ENCODE measurements around the gene NEU4. TPM values are rescaled to one million over a fixed set of nuclear protein-coding genes. Genes with fewer than 3 reads are reported as not detected.
A peak's percentile ranks its signal among the peaks of the same experiment; 100 is the strongest.
"Not testable (repeated sequence)": the region's sequence is repeated elsewhere in the genome, so short reads cannot be mapped to it uniquely, and the experiment has no call there.

Gene NEU4
- total RNA-seq, 2 experiments from 2014 or later: 0.20 TPM; not detected in 1

GRCh38 chr2:241798631-241799521, 10.1 kb upstream of the NEU4 start:
- DNase-seq: no peak
- no peaks in the 10 kb centered on the region for H3K9me3 Mint-ChIP-seq
- no peaks in the 10 kb centered on the region for H3K36me3 Mint-ChIP-seq
- H3K4me1 Mint-ChIP-seq: peaks cover 3% of the 10 kb centered on the region
- POLR2A ChIA-PET: no interaction called here
- no peak overlapping the region for H3K27ac Mint-ChIP-seq
- no peak for ATAC-seq (ENCODE audit: low read depth)
- H3K4me3 Mint-ChIP-seq: no peak overlapping the region
- peaks cover 3% of the 10 kb centered on the region for H3K27me3 Mint-ChIP-seq

GRCh38 chr2:241799522-241800197, 9.3 kb upstream of the NEU4 start:
- Mint-ChIP-seq H3K4me1 (peaks cover 5% of the 10 kb centered on the region), H3K36me3 (no peaks in the 10 kb centered on the region), H3K9me3 (no peaks in the 10 kb centered on the region), H3K27ac (no peak overlapping the region), H3K4me3 (no peak overlapping the region), H3K27me3 (peaks cover 3% of the 10 kb centered on the region)
- POLR2A ChIA-PET: no interaction called here
- DNase-seq (no peak), ATAC-seq (ENCODE audit: low read depth) (no peak)

- POLR2A ChIA-PET; DNase-seq; H3K27ac Mint-ChIP-seq; H3K27me3 Mint-ChIP-seq; H3K36me3 Mint-ChIP-seq; H3K4me1 Mint-ChIP-seq; H3K9me3 Mint-ChIP-seq; H3K4me3 Mint-ChIP-seq; ATAC-seq (ENCODE audit: low read depth): not testable (repeated sequence)
Measured at GRCh38 chr2:241800198-241800903, 8.6 kb upstream of the NEU4 start.

- H3K4me1 Mint-ChIP-seq: peaks cover 8% of the 10 kb centered on the region
- no peaks in the 10 kb centered on the region for H3K9me3 Mint-ChIP-seq
- POLR2A ChIA-PET: no interaction called here
Measured at GRCh38 chr2:241801611-241802420, 7.2 kb upstream of the NEU4 start.

DNA sequence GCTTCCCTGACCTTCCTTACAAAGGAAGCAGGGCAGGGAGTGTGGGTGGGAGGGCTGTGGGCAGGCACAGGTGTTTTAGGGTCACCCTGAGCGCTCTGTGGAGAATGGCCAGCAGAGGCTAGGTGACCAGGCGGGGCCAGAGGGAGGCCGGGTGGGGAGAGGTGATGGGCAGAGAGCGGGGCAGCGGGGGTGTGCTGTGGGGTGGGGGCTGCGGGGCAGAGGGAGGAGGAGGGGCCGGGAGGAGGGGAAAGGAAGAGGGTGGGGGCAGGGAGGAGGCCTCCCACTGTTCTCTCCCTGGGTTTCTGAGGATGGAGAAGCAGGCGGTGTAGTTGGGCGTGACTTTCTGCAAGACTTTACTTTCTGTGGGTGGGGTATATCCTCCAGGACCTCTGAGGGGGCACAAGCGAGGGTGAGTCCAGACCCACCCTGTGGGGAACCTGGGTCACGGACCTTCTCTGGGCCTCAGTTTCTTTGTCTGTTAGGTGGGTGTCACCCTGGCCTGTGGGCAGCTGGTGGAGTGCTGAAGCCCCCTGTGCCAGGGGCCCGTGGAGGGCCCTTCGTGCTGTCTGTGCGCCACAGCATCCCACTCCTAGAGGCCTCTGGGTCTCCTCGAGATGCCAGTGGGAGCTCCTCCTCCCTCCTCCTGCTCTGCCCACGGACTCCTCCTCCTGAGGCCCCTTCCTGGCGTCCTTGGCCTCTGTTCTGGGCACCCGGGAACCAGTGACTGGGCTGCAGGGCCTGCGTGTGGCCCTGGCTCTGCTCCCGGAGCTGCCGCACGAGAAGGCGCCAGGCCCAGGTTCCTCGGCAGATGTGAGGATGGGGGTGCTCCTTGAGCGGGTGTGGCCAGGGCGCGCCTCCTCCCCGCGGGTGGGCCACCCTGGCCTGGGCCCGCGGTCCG, 6.3 kb upstream of the NEU4 start:
- POLR2A ChIA-PET: interaction anchor here (0.9 kb wide), 1 partner anchor 63 kb away, joined by 3 read pairs; no protein-coding TSS in a partner anchor
- H3K4me3 Mint-ChIP-seq: no peak overlapping the region
- no peak overlapping the region for H3K27ac Mint-ChIP-seq
- no peaks in the 10 kb centered on the region for H3K9me3 Mint-ChIP-seq
- DNase-seq (peak; percentile 31), ATAC-seq (ENCODE audit: low read depth) (no peak)
- H3K27me3 Mint-ChIP-seq: peaks cover 2% of the 10 kb centered on the region
- peaks cover 8% of the 10 kb centered on the region for H3K4me1 Mint-ChIP-seq
- no peaks in the 10 kb centered on the region for H3K36me3 Mint-ChIP-seq

More at GRCh38 chr2:241801611-241802420, 7.2 kb upstream of the NEU4 start:
- ATAC-seq (ENCODE audit: low read depth) (no peak), DNase-seq (peak; percentile 32)
- H3K27ac Mint-ChIP-seq: no peak overlapping the region
- no peaks in the 10 kb centered on the region for H3K36me3 Mint-ChIP-seq
- H3K4me3 Mint-ChIP-seq: no peak overlapping the region
- peaks cover 3% of the 10 kb centered on the region for H3K27me3 Mint-ChIP-seq

DNA sequence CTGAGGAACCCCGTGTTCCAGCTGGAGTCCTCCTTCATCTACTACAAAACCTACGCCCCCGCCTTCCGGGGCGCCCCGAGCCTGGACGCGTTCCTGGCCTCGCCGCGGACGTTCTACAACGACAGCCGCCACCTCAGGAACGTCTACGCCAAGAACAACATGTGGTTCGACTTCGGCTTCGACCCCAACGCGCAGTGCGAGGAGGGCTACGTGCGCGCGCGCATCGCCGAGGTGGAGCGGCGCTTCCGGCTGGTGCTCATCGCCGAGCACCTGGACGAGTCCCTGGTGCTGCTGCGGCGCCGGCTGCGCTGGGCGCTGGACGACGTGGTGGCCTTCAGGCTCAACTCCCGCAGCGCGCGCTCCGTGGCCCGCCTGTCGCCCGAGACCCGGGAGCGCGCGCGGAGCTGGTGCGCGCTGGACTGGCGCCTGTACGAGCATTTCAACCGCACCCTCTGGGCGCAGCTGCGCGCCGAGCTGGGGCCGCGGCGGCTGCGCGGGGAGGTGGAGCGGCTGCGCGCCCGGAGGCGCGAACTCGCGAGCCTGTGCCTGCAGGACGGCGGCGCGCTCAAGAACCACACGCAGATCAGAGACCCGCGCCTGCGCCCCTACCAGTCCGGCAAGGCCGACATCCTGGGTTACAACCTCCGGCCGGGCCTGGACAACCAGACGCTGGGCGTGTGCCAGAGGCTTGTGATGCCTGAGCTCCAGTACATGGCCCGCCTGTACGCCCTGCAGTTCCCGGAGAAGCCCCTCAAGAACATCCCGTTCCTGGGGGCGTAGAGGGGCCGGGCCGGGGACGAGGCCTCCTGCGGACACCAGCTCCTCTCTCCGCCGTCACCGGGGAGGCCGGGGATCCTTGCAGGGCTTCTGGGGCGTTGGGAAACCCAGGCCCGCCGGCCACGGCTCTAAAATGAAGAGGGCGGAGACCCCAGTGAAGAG, 5.3 kb upstream of the NEU4 start:
- H3K4me3 Mint-ChIP-seq: peak overlapping the region; percentile 72
- peak; percentile 79 for DNase-seq
- no peaks in the 10 kb centered on the region for H3K27me3 Mint-ChIP-seq
- no peaks in the 10 kb centered on the region for H3K36me3 Mint-ChIP-seq
- no peaks in the 10 kb centered on the region for H3K9me3 Mint-ChIP-seq
- H3K27ac Mint-ChIP-seq: peak overlapping the region; percentile 86
- POLR2A ChIA-PET: interaction anchor here (0.8 to 1.6 kb wide), 8 partner anchors 15 to 117 kb away, joined by 3 to 6 read pairs (median 4); partner anchors contain the start of genes D2HGDH and DTYMK
- peak; percentile 68 for ATAC-seq (ENCODE audit: low read depth)
- peaks cover 8% of the 10 kb centered on the region for H3K4me1 Mint-ChIP-seq

- Mint-ChIP-seq H3K36me3 (no peaks in the 10 kb centered on the region), H3K9me3 (no peaks in the 10 kb centered on the region), H3K27me3 (no peaks in the 10 kb centered on the region), H3K4me3 (peak overlapping the region; percentile 72), H3K27ac (peak overlapping the region; percentile 52), H3K4me1 (peaks cover 10% of the 10 kb centered on the region)
- DNase-seq: peak; percentile 67
- ATAC-seq (ENCODE audit: low read depth): peak; percentile 24
- POLR2A ChIA-PET: interaction anchor here (0.6 to 1.6 kb wide), 6 partner anchors 17 to 118 kb away, joined by 3 to 6 read pairs (median 4); partner anchors contain the start of genes D2HGDH and DTYMK
Measured at GRCh38 chr2:241804326-241805229, 4.4 kb upstream of the NEU4 start.

GRCh38 chr2:241806217-241806616, 2.8 kb upstream of the NEU4 start:
- peaks cover 10% of the 10 kb centered on the region for H3K4me1 Mint-ChIP-seq
- H3K9me3 Mint-ChIP-seq; H3K36me3 Mint-ChIP-seq; H3K27me3 Mint-ChIP-seq; ATAC-seq (ENCODE audit: low read depth); POLR2A ChIA-PET; H3K27ac Mint-ChIP-seq; H3K4me3 Mint-ChIP-seq; DNase-seq: not testable (repeated sequence)

GRCh38 chr2:241808051-241808720, 807 bp upstream of the NEU4 start:
- ATAC-seq (ENCODE audit: low read depth) (no peak), DNase-seq (no peak)
- H3K36me3 Mint-ChIP-seq: no peaks in the 10 kb centered on the region
- H3K9me3 Mint-ChIP-seq: no peaks in the 10 kb centered on the region
- H3K4me3 Mint-ChIP-seq: no peak overlapping the region
- H3K4me1 Mint-ChIP-seq: peaks cover 10% of the 10 kb centered on the region
- no peaks in the 10 kb centered on the region for H3K27me3 Mint-ChIP-seq
- H3K27ac Mint-ChIP-seq: no peak overlapping the region
- POLR2A ChIA-PET: no interaction called here

Data from activated naive CD8-positive, alpha-beta T cell treated with anti-CD3 and anti-CD28 coated beads, Interleukin-2, amount 10 ng/mL, durations not matched to agents 7 days and 5 days (primary cell).